ENCODE measurements around the gene FBXW8.
A peak's percentile ranks its signal among the peaks of the same experiment; 100 is the strongest.

The FBXW8 gene

DNA sequence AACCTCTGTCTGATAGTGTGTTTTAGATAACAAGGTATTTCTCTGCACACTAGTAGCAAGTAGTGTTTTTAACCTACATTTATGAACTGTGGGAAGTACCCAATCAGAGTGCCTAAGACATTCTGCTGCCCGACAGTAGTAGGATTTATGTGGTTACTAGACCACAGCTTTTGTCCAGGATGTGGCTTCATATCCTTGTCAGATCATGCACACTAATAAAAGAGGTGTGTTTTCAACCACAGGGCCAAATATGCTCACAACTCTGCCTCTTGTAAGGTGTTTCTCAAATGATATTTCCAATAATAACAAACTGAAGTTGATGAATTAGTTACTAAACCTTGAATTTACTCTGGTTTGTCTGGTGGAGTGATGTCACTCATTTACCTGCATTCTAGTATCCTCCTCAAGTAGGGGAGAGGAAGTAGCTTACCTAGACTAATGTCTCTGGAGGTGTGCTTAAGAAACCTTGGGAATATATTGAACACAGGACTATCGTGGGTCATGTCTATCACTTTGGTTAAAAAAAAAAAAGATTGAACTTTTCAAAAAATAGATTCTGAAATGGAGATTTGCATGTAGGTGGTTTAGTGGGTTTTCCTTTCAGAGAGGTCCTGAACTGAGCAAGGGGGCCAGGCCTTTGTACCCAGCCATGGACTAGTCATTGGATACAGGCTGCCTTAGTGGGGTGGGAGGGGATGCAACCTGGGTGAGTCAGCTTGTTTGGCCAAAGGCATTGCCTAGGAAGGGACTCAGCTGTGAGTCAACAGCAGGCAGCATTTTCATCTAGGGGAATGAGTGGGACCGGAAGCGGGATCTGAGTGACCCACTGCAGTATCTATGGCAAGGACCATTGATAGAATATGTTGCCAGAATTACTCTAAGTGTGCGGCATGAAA, 14.1 kb downstream of the FBXW8 start:
- no peak for DNase-seq

DNA sequence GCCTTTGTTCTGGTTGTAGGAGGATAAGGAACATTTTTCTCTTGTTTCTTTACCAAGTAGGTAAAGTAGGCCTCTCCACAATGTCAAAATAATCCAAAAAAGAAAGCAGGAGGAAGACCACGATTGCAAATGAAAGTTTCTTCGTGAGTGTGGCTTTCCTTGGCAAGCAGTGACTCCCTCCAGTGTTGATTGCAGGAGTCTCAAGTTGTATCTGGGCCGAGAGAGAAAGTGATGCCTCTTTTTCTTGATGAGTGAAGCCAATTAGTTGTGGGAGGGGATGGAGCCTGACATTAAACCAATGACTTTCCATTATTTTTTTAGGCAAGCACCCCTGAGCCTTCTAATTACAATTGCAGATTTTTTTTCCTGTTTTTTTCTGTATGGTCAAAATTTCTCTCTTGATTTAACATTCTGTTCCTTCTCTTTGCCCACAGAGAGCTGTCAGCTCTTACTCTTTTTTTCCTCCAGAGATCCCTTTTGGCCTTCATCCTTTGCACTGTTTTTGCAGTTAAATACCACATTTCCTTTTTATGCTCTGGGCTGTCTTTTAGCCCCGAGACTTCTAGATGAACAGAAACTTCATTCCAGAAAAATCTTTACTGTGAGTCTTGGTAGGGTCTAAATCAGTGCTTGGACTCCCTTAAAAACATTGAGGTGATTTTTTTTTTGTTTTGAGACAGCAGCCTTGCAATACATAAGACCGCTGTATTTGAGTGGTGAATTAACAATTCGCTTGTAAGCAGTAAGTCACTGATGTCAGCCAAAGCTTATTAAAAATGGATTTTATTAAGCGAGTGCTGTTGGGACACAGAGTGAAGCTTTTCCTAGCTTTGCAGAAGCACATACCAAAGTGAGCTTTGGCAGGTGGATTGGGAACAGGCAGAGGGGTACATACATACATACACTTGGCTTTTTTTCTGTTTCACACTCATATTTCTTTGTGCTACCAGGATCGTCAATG, 15.8 kb downstream of the FBXW8 start:
- no peak for DNase-seq

DNA sequence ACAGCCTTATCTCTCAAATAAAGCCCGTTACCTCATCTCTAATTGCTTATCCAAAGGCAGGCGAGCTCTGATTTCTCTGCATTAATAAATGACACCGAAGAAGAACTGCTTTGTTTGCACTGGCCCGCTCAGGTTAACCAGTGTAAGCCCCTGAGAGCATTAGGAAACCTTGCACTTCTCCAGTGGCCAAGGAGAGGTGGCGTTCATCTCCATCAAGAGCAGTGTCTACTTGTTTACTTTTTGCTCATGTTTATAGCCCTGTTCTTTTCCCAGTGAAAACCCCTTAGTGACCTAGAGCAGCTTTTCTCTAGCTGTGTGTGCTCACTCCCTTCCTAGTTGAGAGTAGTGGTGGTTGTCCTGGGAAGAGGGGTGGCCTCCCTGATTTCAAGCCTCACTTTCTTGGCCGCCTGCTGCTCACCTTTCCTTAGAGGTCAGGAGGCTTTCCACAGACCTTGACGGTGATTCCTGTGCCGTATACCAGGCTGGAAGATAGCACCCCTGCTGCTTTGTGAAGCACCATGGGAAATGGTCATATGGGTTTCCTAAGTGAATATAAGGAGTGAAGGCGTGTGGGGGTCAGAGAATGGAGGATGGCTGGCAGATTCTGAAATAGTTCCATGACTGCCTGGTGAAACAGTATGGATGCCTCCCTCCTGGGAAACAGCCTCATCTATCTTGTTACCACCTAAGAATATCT, 16.6 kb downstream of the FBXW8 start:
- DNase-seq, result no peak

DNA sequence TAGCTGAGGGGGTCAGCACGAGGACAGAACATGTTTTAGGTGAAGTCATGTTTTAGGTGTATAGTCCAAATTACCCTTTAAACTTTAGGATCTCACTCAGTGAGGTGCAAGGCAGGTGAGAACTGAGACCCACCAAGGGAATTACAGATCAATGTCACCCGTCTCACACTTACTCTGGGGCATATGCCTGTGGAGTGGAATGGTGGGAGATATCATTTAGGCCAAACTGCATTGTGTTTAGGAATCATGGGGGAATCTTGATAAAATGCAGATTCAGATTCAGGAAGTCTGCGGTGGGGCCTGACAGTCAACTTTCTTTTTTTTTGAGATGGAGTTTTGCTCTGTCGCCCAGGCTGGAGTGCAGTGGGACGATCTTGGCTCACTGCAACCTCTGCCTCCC, 17.8 kb downstream of the FBXW8 start:
- no peak for DNase-seq

DNA sequence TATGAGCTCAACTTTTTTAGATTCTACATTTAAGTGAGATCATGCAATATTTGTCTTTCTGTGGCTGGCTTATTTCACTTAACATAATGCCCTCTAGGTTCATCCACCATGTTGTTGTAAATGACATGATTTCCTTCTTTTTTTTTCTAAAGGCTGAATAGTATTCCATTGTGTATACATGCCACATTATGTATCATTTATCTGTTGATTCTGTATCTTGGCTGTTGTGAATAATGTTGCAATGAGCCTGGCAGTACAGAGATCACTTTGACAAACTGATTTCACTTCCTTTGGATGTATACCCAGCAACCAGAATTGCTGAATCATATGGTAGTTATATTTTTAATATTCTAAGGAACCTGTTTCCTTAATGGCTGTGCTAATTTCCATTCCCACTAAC, 19.1 kb downstream of the FBXW8 start:
- DNase-seq, result peak in 1 of 2 donors; percentile 12

DNA sequence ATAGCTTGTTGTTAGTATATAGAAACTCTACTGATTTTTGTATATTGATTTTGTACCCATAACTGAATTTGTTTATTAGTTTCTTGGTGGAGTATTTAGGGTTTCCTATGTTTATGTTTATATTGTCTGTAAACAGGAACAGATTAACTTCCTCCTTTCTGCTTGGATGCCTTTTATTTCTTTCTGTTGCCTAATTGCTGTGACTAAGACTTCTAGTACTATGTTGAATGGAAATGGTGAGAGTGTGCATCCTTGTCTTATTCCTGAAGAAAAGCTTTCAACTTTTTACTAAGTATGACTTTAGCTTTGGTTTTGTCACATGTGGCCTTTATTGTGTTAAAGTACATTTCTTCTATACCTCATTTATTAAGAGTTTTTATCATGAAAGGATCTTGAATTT, 20.9 kb downstream of the FBXW8 start:
- DNase-seq, result peak; percentile 14 to 48

DNA sequence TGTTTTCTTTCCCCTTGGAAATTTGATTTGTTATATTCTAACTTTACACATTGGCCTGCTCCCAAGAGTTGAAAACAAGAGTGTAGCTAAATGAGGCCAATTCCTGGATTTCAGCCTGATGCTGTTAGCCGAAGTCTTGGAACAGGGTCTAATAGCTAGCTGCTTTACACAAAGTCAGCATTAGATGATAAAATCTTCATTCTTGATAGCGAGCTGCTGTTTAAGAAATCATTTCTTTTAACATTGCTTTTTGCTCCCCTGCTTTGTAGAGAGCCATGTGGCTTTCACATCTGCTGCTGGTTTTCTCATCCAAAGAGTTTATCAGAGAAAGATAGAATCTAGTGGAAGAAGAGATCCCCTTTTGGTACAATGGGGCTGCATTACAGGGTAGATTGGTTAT, 22.3 kb downstream of the FBXW8 start:
- no peak for DNase-seq

DNA sequence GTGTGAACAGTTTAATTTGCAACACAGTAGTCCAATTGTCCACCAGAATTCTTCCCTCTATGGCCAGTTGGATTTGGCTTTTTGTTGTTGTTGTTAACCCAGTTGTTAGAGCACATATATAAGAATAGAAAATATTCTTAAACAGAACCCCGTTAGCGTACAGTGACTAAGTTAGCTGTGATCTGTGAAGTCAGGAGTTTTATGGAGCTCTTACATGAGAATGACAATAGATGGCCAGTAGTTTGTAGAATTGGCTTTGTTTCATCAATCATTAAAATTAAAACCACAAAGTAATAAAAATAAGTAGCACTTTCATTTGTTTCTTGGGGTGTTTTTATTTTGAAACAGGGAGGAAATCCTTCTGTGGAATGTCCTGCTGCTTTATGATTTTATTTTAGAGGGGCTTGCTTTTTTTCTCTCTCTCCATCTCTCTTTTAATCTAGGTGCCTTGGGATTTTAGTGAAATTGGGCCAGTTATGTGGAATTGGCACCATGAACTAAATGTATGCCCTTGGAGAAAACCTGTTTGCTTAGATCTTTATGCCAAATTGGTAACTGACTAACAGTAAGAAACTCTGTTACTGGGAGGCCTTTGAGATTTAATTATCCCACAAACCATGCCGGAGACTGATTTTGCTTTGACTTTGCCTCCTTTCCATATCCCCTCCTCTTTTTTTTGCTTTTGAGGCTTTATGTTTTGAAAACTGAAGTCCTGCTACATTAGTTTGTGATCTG, 22.9 kb downstream of the FBXW8 start:
- DNase-seq, result no peak

DNA sequence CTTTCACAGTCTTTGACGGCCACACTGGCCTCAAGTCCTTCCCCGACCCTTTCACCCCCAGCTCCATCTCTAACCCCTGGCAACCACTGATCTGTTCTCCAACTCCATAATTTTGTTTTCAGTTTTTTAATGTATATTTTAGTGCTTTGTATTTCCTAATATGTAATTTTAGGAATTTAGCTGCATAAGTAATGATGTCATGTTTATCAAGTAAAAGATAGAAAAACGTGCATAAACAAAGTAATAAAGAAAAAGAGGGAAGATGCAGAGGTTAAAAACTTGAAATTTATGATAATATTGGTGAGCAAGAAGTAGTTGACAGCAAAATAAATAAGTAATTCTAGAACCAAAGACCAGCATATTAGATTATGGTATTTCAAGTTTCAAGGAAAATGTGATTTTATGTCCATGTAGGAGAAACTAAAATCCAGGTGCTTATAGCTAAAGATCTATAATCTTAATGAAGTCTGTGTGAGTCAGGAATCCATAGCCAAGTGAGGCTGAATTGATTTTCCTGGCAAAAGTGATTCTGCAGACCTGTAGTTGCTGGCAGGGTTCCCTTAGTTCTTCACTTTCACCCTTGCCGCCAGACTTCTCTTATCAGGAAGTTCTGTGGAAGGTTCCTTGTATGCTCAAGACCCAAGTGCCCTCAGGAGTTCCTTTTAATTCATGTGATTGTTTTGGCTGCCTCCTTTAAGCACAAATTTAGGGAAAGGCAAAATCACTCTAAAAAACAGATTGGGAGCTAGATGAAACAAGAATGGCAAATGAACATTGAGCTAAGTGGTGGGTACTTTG, 24.4 kb downstream of the FBXW8 start:
- DNase-seq, result peak; percentile 52 to 62

DNA sequence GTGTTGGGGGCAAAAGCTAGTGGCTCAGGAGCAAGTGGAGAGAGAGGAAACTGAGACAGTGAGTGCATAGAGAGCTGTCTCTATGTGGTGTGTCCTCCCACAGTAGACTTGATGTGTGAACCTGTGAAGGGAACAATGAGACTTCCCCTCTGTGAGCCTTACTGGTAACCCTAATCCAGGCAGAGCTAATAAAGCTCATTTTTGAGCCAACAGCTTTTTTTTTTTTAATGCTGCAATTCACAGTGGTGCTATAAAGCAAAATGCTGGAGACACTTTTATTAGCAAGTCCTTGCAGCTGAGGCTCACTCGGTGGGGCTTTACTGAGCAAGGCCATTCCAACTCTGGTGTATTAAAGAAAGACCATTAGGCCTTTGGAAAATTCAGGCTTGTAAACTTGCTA, 26.9 kb downstream of the FBXW8 start:
- DNase-seq, result no peak

DNA sequence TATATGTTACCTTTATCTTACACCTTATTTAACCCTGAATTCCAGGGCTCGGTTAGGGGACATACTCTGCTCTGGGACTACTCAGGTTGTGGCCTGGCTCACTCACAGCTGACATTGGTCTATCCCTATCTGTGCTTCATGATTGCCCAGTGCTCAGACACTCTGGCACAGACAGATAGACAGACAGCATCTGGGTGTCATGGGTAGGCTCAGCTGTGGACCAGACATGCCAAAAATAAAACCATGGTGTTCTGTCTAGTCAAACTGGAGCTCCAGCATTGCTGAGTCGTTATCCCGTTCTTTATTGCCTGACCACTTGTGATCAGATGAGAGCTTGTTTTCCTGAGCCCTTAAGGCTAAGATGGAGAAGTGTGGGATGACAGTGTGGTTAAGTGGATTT, 29.0 kb downstream of the FBXW8 start:
- DNase-seq, result no peak

DNA sequence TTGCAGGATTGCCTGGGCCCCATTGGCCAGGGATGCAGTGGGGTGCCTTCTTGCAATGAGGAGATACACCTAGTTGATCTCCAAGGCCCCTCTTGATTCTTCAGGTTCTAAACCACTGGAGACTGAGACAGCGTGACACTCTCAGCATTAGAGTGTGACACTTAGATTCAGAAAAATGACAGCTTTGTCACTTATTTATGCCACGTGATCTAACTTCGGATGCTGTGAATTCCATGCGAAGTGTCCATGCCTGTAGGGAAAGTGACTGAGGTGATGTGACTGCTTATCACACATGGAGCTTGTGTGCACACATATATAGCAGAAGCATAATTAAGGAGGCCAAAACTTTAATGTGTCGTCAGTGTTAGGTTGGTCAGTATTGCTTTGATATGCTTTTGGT, 30.4 kb downstream of the FBXW8 start:
- no peak for DNase-seq

DNA sequence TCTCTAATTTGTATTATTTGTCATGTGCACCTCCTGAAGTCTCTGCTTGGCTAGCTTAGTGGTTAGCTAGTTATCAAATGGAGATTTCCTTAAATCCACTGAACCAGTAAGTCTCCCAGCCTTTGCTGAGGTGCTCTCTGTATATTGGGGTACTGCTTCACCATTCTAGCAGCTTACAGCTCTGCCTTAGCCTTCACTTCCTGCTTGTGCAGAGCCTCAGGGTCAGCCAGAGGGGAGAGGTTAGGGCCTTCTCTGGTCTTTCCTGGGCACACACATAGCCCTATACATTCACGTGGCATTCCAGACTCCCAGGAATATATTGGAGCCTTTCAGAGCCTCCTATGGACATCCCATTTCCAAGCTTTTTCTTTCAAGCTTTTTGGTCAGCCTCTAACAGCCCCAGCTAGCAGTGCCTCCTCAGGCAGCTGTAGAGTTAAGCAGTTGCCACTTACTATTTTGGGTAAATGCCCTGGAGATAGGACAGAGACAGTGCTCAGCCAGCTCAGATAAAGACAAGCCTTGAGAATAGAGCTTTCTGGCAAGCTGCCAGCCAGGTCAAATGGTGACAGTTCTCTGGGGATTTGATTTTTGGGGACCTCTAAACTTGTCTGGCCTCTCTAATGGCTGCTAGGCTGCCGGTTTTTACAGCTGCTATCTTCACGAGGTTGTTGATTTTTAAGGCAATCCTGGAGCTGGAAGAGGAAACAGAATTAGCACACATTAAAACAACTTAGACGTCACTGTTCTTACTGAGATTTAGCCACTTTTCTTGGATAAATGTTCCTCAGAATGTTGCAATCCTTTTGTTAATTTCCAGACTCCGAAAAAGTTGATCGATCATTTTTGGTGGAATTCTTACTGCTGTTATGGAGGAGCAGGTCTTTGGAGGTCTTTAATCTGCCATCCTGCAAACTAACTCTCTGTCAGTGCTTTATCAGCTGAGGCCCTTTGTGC, 32.9 kb downstream of the FBXW8 start:
- no peak for DNase-seq

DNA sequence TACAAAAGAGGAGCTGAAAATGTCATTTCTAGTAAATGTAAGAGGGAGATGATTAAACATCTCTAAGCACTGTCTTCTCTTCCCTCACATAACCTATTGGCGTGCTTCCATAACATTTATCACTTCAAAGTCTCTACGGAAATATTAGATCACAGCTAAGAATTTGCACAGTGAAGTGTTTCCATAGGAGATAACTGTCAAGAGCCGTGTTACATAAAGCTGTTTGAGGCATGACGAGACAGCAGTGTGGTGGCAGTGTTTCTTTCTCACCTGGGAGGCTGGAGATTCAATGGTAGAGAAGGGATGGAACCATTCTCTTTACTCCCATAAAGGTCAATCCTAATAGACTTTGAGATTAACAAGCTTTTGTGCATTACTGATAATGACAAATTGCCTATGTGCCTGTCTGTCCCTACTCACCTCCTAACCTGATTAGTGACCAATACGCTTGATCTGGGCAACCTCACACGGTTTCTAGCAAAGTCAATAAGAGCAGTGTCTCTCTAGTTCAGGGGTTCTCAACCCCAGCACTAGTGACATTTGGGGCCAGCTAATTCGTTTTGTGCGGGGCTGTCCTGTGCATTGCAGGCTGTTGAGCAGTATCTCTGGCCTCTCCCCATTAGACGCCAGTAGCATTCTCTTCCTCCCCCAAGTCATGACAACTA, 35.3 kb downstream of the FBXW8 start:
- DNase-seq, result no peak

DNA sequence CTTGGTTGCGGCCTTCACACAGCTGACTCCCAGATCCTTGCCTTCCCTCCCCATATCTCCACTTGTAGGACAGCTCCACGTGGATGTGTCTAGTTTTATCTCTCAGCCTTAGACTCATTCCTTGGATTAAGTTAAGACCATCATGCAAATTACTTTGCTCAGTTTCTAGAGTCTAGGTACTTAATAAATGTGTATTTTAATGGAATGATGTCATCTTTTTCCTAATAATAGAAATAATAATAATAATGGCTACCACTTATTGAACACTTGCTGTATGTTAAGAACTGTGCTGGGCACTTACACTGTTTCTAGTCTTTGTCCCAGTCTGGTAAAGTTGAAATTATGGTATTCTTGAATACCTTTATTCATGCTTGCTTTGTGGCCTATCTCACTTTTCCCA, 37.5 kb downstream of the FBXW8 start:
- no peak for DNase-seq

DNA sequence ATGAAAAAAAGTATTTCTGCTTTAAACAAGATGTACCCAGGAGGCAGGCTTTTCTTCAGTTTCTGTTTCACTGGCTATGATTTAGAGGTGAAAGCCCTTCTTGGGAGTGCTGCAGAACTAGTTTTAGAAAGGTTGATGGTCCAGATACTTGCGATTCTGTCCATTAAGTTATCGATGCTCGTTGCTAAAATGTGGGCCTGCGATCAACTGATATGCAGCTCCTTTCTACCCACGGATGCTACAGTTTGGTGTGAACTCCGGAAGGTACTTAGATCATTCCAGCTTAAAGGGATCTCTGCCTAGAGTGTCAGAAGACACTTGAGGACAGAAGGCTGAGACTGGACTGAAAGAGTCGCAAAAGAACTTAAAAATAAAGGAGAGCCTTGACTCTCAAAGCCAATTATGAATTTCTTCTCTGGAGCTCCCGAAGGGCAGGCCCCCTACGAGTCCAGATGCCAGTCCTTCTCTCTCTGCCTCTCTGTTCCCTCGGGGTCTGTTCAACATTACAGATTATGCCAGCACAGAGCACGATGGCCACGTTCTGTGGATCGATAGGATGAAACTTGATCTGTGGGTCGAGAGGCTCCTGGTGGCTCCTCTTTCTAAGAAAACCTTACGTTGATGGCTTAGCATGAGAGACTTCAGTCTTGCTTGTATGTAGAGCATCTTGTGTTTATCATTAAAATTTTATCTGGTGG, 40.0 kb downstream of the FBXW8 start:
- DNase-seq, result no peak

DNA sequence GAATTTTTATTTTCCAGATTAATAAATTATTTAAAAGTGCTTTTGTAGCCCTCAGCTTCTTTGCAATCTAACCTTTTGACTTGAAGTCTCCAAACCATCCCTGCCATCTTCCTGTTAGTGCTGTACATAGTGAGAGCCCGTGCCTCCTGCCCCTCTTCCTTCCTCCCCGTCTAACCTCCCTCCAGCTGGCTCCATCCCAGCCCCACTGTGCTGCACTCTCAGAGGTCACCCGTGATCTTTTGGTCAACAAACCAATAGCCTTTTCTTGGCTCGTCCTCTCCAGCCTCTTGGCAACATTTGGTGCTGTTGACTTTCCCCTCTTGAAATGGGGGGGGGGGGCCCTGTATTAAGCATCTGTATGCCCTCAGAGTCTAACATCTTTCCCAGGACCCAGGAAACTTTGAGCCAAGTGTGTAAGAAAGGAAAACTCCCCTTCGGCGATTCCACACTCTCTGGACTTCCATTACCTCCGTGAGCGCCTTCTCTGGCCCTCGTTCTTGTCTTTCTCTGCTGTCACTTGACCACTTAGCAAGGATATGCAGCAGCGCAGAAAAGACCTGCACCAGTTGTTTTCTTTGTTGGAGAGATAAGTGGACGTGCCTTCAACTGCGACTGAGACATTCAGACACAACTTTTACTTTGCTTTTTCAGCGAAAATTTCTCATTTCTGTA, 44.1 kb downstream of the FBXW8 start:
- no peak for DNase-seq

DNA sequence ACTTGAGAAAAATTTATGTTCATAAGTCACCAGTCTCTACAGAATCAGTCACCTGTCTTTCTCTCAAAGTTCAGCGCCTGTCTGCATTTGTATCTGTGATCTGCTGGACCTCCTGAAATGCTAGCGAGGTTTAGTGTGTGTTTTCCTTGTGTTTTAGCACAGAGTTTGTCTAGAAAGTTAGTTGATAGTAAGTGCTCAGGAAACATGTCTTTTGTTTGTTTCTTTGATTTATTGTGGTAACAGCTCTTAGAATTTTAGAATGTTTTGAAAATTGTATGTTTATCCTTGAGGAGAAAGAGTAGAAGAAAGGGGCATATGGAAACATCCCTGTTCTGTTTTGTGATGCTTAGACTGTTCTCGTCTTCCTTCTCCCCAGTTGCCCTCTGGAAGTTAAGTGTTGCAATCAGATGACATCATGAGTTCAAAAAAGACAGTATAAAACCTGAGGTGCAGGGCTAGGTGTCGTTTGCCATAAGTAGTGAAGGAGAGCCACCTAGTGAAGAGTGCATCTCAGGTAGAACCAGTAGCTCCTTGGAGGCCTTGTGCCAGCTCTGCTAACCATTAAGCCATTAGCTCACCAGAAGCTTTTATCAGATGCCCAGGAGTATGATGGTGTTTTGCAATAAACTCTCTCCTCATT, 44.8 kb downstream of the FBXW8 start:
- DNase-seq, result peak in 1 of 2 donors; percentile 4

Data from inflammatory macrophage (primary cell).